HepG2 (cell line): ENCODE measurements around the gene ESR1. TPM values are rescaled to one million over a fixed set of nuclear protein-coding genes. Genes with fewer than 3 reads are reported as not detected.

Experiments used
- ATAC-seq: fragments of 200-7000 bp; cut with Tn5 transposase; 3 replicates; pipeline ENCODE4 v1.9.1; 2020; ENCODE audit warnings: mild to moderate bottlenecking, moderate library complexity
- BruUV-seq: library from RNA; stranded (reverse); fragments of 400-500 nt; replicated peaks from 2 replicates; lab custom pipeline; 2021; lab: Mats Ljungman, UMichigan
- CTCF ChIA-PET: fragments of 300-600 bp; formaldehyde crosslinking; extraction: SDS; loops from one replicate; lab custom pipeline; 2021; ENCODE audit warnings: low total read pairs, inconsistent platforms, low intra/inter-chr PET ratio; lab: Yijun Ruan, JAX
- POLR2A ChIA-PET: fragments of 350-600 bp; sonication (Branson Sonifier 250); formaldehyde crosslinking; loops from one replicate; lab custom pipeline; 2020; ENCODE audit warnings: antibody characterized with exemption, inconsistent platforms; lab: Yijun Ruan, JAX
- DNase-seq: peaks from one replicate; pipeline ENCODE4 v3.0.0-alpha.2; 2015; ENCODE audit warnings: low spot score
- FAIRE-seq: peaks from 3 replicates; lab custom pipeline; 2011; peaks lifted over from hg19 to GRCh38; lab: Jason Lieb, UNC
- H2AFZ ChIP-seq: one replicate; pipeline ENCODE4 v1.6.1; 2011; ENCODE audit warnings: low read length, inconsistent platforms
- H3K27ac ChIP-seq: fragments of 300-600 bp; 3 replicates; pipeline ENCODE4 v1.8.0; 2011; ENCODE audit warnings: mixed run types, mild to moderate bottlenecking, mixed read lengths, low read length, inconsistent platforms; ENCODE audit not compliant: insufficient read depth; ENCODE audit errors: extremely low read length
- H3K27me3 ChIP-seq, 2 experiments: fragments of 200-600 bp in 1 of 2; 2 replicates in 1 of 2; 3 replicates in 1 of 2; pipeline versions ENCODE4 v1.6.0 to v1.8.0; 2011; ENCODE audit warnings: low read length in 2 of 2, mild to moderate bottlenecking in 2 of 2, moderate library complexity in 2 of 2, inconsistent platforms in 1 of 2; ENCODE audit not compliant: insufficient read depth in 2 of 2, control insufficient read depth in 1 of 2
- H3K36me3 ChIP-seq, 2 experiments: fragments of 200-600 bp in 1 of 2; replicated peaks in 1 of 2; 2 replicates in 1 of 2; 3 replicates in 1 of 2; pipeline versions ENCODE4 v1.5.1 to v1.8.0; 2011; ENCODE audit warnings: low read length in 2 of 2, inconsistent platforms in 1 of 2; ENCODE audit not compliant: insufficient read depth in 2 of 2, control insufficient read depth in 1 of 2
- H3K4me1 ChIP-seq: 2 replicates; pipeline ENCODE4 v1.5.1; 2012; ENCODE audit warnings: low read length, inconsistent platforms; ENCODE audit not compliant: insufficient read depth
- H3K4me2 ChIP-seq: 2 replicates; pipeline ENCODE4 v1.6.0; 2011; ENCODE audit warnings: low read depth, low read length, inconsistent platforms
- H3K4me3 ChIP-seq, 3 experiments: fragments of 200-600 bp in 1 of 3; sonication (generic), shearing (Covaris generic) in 1 of 3; replicated peaks in 1 of 3; 2 replicates each; pipeline ENCODE4 v1.5.1; 2011 to 2016; ENCODE audit warnings: low read length in 3 of 3, inconsistent platforms in 2 of 3, low read depth in 2 of 3, mild to moderate bottlenecking in 2 of 3, control low read depth in 1 of 3, mixed read lengths in 1 of 3; ENCODE audit not compliant: insufficient read depth in 1 of 3
- H3K79me2 ChIP-seq: one replicate; pipeline ENCODE4 v1.6.1; 2011; ENCODE audit warnings: low read length, inconsistent platforms; ENCODE audit not compliant: insufficient read depth
- H3K9ac ChIP-seq: 2 replicates; pipeline ENCODE4 v1.6.0; 2011; ENCODE audit warnings: mild to moderate bottlenecking, low read depth, low read length, inconsistent platforms; ENCODE audit not compliant: insufficient read depth
- H3K9me3 ChIP-seq: 2 replicates; pipeline ENCODE4 v1.5.1; 2012; ENCODE audit warnings: mild to moderate bottlenecking, low read length
- H4K20me1 ChIP-seq: 2 replicates; pipeline ENCODE4 v1.6.0; 2011; ENCODE audit warnings: inconsistent platforms, mild to moderate bottlenecking, low read length, moderate library complexity; ENCODE audit not compliant: insufficient read depth
- ATF4 ChIP-seq, 2 experiments: fragments of 450-650 bp in 1 of 2; sonication (generic) in 1 of 2; formaldehyde crosslinking; IDR thresholded peaks; 2 replicates each; pipeline versions ENCODE4 v1.5.0 to v1.8.0; 2020 to 2022; ENCODE audit warnings: mild to moderate bottlenecking in 1 of 2, missing genetic modification reagents in 1 of 2
- HOXD1 ChIP-seq: sonication (generic); formaldehyde crosslinking; IDR thresholded peaks from 2 replicates; pipeline ENCODE4 v1.5.0; 2020; ENCODE audit warnings: missing genetic modification reagents
- JUND ChIP-seq: sonication (generic); formaldehyde crosslinking; IDR thresholded peaks from 2 replicates; pipeline ENCODE4 v1.8.0; 2022; ENCODE audit warnings: mild to moderate bottlenecking, missing genetic modification reagents
- MEIS1 ChIP-seq: sonication (generic); formaldehyde crosslinking; IDR thresholded peaks from 2 replicates; pipeline ENCODE4 v1.9.0; 2021; ENCODE audit warnings: mild to moderate bottlenecking, missing genetic modification reagents, moderate library complexity, borderline replicate concordance
- MXI1 ChIP-seq: IDR thresholded peaks from 3 replicates; pipeline ENCODE4 v1.6.1; 2012; ENCODE audit warnings: low read depth, low read length, inconsistent platforms, borderline replicate concordance
- TBX3 ChIP-seq: fragments of 450-650 bp; IDR thresholded peaks from 2 replicates; pipeline ENCODE4 v1.6.1; 2017; ENCODE audit warnings: antibody characterized with exemption, mild to moderate bottlenecking, inconsistent platforms, borderline replicate concordance
- ZBTB7A ChIP-seq: sonication (generic); formaldehyde crosslinking; IDR thresholded peaks from 2 replicates; pipeline ENCODE4 v1.8.0; 2022; ENCODE audit warnings: mild to moderate bottlenecking, missing genetic modification reagents
- ZC3H13 ChIP-seq: sonication (generic); formaldehyde crosslinking; IDR thresholded peaks from 2 replicates; pipeline ENCODE4 v1.8.1; 2023; ENCODE audit warnings: mild to moderate bottlenecking, missing genetic modification reagents, moderate library complexity
- ZFP1 ChIP-seq: IDR thresholded peaks from 2 replicates; pipeline ENCODE4 v1.6.1; 2016
- ZNF343 ChIP-seq: sonication (generic); formaldehyde crosslinking; IDR thresholded peaks from 2 replicates; pipeline ENCODE4 v1.4.0; 2020; ENCODE audit warnings: mild to moderate bottlenecking, missing genetic modification reagents
- ZNF530 ChIP-seq: sonication (generic); formaldehyde crosslinking; IDR thresholded peaks from 2 replicates; pipeline ENCODE4 v1.5.0; 2020; ENCODE audit warnings: low read depth, mild to moderate bottlenecking, missing genetic modification reagents
- ZNF720 ChIP-seq: sonication (generic); formaldehyde crosslinking; IDR thresholded peaks from 2 replicates; pipeline ENCODE4 v1.4.0; 2020; ENCODE audit warnings: missing genetic modification reagents
- WGBS: methylation state at CpG from one replicate; pipeline ENCODE4 v1.1.6; 2017; ENCODE audit warnings: low lambda C conversion rate; 5-methylcytosine and 5-hydroxymethylcytosine counted together
- in situ Hi-C: cut with HindIII; loops from 2 replicates; pipeline ENCODE4 v1.10.0; 2017; ENCODE audit warnings: low pct_unique_long_range_greater_than_20kb; ENCODE audit not compliant: extremely low pct_ligation_motif_present
- intact Hi-C: fragments of 100-400 bp; cut with micrococcal nuclease; formaldehyde crosslinking; loops from one replicate; pipeline ENCODE4 v1.10.0; 2022; ENCODE audit not compliant: unreplicated experiment
- polyA plus RNA-seq, 8 experiments: library from polyadenylated mRNA; depleted of rRNA in 3 of 8; stranded (reverse) in 7 of 8; unstranded in 1 of 8; fragments of >200 nt; fragmentation: Illumina TruSeq in 4 of 8; extraction: Trizol in 4 of 8; gene quantifications; 2 replicates each; pipeline versions ENCODE4 v1.2.1 to v1.2.3, GENCODE V29; 2011 to 2016; ENCODE audit warnings: low read depth in 4 of 8, missing spikeins in 1 of 8, mixed read lengths in 1 of 8; ENCODE audit not compliant: insufficient read depth in 1 of 8
- total RNA-seq, 5 experiments: library from RNA; depleted of rRNA; stranded (reverse); fragments of >200 nt; fragmentation: Illumina TruSeq; extraction: Trizol; gene quantifications; 2 replicates each; pipeline ENCODE4 v1.2.3, GENCODE V29; 2016; ENCODE audit warnings: low read depth in 1 of 5
- TF ChIP-seq, protein P1 (sequence below): sonication (generic); formaldehyde crosslinking; IDR thresholded peaks from 2 replicates; pipeline ENCODE4 v1.8.0; 2022; ENCODE audit warnings: mild to moderate bottlenecking, missing genetic modification reagents, borderline replicate concordance
- TF ChIP-seq, protein P2 (sequence below): sonication (generic); formaldehyde crosslinking; IDR thresholded peaks from 2 replicates; pipeline ENCODE4 v1.4.0; 2020; ENCODE audit warnings: low read depth, mild to moderate bottlenecking, missing genetic modification reagents
- TF ChIP-seq, protein P3 (sequence below): IDR thresholded peaks from 2 replicates; pipeline ENCODE4 v1.6.1; 2016; ENCODE audit warnings: mild to moderate bottlenecking

The ESR1 gene
- total and polyA plus RNA-seq, 2 of the 13 experiments (the other 11 are each of a cell fraction or from before 2014, with no cell fraction given) = not detected

- H3K27me3 ChIP-seq = no peaks in the 10 kb centered on the region
- POLR2A ChIA-PET = no interaction called here
- BruUV-seq = no TSS peak
- no peaks in the 10 kb centered on the region for H3K36me3 ChIP-seq
- ATAC-seq (no peak), FAIRE-seq (no peak), DNase-seq (no peak)
- H3K4me3 ChIP-seq = no peak overlapping the region
- TF ChIP-seq ZFP1 = no peak
- TF ChIP-seq JUND (CRISPR knock-in tag) = no peak
- no peak for TF ChIP-seq ZBTB7A (CRISPR knock-in tag)
- TF ChIP-seq ZNF530 = no peak
- no peak for TF ChIP-seq ZNF720
- no peak for TF ChIP-seq HOXD1 (CRISPR knock-in tag)
- no peak for TF ChIP-seq TBX3
- no peak for TF ChIP-seq ATF4 (CRISPR knock-in tag; IDR thresholded peaks at IDR 0.05)
- TF ChIP-seq, protein P1, sequence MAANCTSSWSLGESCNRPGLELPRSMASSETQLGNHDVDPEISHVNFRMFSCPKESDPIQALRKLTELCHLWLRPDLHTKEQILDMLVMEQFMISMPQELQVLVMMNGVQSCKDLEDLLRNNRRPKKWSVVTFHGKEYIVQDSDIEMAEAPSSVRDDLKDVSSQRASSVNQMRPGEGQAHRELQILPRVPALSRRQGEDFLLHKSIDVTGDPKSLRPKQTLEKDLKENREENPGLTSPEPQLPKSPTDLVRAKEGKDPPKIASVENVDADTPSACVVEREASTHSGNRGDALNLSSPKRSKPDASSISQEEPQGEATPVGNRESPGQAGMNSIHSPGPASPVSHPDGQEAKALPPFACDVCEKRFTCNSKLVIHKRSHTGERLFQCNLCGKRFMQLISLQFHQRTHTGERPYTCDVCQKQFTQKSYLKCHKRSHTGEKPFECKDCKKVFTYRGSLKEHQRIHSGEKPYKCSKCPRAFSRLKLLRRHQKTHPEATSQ (CRISPR knock-in tag) = no peak
- TF ChIP-seq, protein P2, sequence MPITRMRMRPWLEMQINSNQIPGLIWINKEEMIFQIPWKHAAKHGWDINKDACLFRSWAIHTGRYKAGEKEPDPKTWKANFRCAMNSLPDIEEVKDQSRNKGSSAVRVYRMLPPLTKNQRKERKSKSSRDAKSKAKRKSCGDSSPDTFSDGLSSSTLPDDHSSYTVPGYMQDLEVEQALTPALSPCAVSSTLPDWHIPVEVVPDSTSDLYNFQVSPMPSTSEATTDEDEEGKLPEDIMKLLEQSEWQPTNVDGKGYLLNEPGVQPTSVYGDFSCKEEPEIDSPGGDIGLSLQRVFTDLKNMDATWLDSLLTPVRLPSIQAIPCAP (CRISPR knock-in tag) = no peak
- no peak for TF ChIP-seq MEIS1 (CRISPR knock-in tag)
- no peak for TF ChIP-seq ZNF343 (CRISPR knock-in tag)
- TF ChIP-seq, protein P3, sequence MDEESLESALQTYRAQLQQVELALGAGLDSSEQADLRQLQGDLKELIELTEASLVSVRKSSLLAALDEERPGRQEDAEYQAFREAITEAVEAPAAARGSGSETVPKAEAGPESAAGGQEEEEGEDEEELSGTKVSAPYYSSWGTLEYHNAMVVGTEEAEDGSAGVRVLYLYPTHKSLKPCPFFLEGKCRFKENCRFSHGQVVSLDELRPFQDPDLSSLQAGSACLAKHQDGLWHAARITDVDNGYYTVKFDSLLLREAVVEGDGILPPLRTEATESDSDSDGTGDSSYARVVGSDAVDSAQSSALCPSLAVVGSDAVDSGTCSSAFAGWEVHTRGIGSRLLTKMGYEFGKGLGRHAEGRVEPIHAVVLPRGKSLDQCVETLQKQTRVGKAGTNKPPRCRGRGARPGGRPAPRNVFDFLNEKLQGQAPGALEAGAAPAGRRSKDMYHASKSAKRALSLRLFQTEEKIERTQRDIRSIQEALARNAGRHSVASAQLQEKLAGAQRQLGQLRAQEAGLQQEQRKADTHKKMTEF (CRISPR knock-in tag) = no peak
- no peak for TF ChIP-seq ZC3H13 (CRISPR knock-in tag)
- TF ChIP-seq MXI1 = no peak
- H3K9me3 ChIP-seq = no peaks in the 10 kb centered on the region
- H3K9ac ChIP-seq = no peak overlapping the region
- CTCF ChIA-PET = no interaction called here
- H3K27ac ChIP-seq = no peak overlapping the region
- 91% methylated on average over 11 of the region's 12 CpGs for WGBS
- intact Hi-C loops (loop anchor here (10.0 kb wide), 1 partner anchor 678 kb away; no protein-coding TSS in a partner anchor), in situ Hi-C loops (loop anchor here (5.0 kb wide), 2 partner anchors 360 to 445 kb away; no protein-coding TSS in a partner anchor)
- H3K79me2 ChIP-seq = no peaks in the 10 kb centered on the region
- H4K20me1 ChIP-seq = no peaks in the 10 kb centered on the region; the same call in 1 of the 2 replicates
- H3K4me2 ChIP-seq = no peak overlapping the region
- H3K4me1 ChIP-seq = no peaks in the 10 kb centered on the region
- no peak overlapping the region for H2AFZ ChIP-seq
Measured at GRCh38 chr6:152122434-152122833, 315.0 kb downstream of the ESR1 start.
